DMS79 (cell line): ENCODE results near the gene NAT14.
"Not testable (repeated sequence)": the region's sequence is repeated elsewhere in the genome, so short reads cannot be mapped to it uniquely, and the experiment has no call there.

ENCODE experiments used
- DNase-seq: peaks from one replicate; lab custom pipeline; 2025; lab: John Stamatoyannopoulos, UW

Gene NAT14

GRCh38 chr19:55484593-55485438 is at the start of gene NAT14:
NAT14 (plus strand) TSS chr19:55485188; CDS start chr19:55485709, 521 bp downstream.
- peak; percentile 35 for DNase-seq

- DNase-seq: no peak
Observed at GRCh38 chr19:55436847-55437246, 48.1 kb upstream of the NAT14 start.

GRCh38 chr19:55437410-55437809 is 47.6 kb upstream of the NAT14 start:
- peak; percentile 56 for DNase-seq

GRCh38 chr19:55439052-55439451 is 45.9 kb upstream of the NAT14 start:
- DNase-seq: no peak

GRCh38 chr19:55440411-55441105 is 44.4 kb upstream of the NAT14 start:
- DNase-seq: no peak

GRCh38 chr19:55441319-55441691 is 43.7 kb upstream of the NAT14 start:
- no peak for DNase-seq

GRCh38 chr19:55441692-55442321 is 43.2 kb upstream of the NAT14 start:
- peak; percentile 48 for DNase-seq

GRCh38 chr19:55442372-55442961 is 42.5 kb upstream of the NAT14 start:
- DNase-seq: no peak

- peak; percentile 50 for DNase-seq
Observed at GRCh38 chr19:55443045-55443823, 41.8 kb upstream of the NAT14 start, which contains the start of gene SHISA7. SHISA7 (minus strand) TSS chr19:55443300; CDS start chr19:55442863, 437 bp downstream.

GRCh38 chr19:55443824-55444480 is 41.0 kb upstream of the NAT14 start:
- DNase-seq: no peak

- DNase-seq: no peak
Observed at GRCh38 chr19:55444646-55445045, 40.3 kb upstream of the NAT14 start.

- peak; percentile 42 for DNase-seq
Observed at GRCh38 chr19:55446060-55446459, 38.9 kb upstream of the NAT14 start.

- DNase-seq: peak; percentile 83
Observed at GRCh38 chr19:55447421-55448174, 37.4 kb upstream of the NAT14 start.

- not testable (repeated sequence) for DNase-seq
Observed at GRCh38 chr19:55448175-55448490, 36.9 kb upstream of the NAT14 start.

GRCh38 chr19:55449469-55449868 is 35.5 kb upstream of the NAT14 start:
- no peak for DNase-seq

GRCh38 chr19:55451163-55451964 is 33.6 kb upstream of the NAT14 start:
- DNase-seq: no peak

- DNase-seq: peak; percentile 16
Observed at GRCh38 chr19:55451965-55452748, 32.8 kb upstream of the NAT14 start.

GRCh38 chr19:55452749-55453346 is 32.1 kb upstream of the NAT14 start:
- peak; percentile 69 for DNase-seq
